ENCODE data around the gene ANXA10.
"Not testable (repeated sequence)": the region's sequence is repeated elsewhere in the genome, so short reads cannot be mapped to it uniquely, and the experiment has no call there.

Gene ANXA10, protein sequence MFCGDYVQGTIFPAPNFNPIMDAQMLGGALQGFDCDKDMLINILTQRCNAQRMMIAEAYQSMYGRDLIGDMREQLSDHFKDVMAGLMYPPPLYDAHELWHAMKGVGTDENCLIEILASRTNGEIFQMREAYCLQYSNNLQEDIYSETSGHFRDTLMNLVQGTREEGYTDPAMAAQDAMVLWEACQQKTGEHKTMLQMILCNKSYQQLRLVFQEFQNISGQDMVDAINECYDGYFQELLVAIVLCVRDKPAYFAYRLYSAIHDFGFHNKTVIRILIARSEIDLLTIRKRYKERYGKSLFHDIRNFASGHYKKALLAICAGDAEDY

DNA sequence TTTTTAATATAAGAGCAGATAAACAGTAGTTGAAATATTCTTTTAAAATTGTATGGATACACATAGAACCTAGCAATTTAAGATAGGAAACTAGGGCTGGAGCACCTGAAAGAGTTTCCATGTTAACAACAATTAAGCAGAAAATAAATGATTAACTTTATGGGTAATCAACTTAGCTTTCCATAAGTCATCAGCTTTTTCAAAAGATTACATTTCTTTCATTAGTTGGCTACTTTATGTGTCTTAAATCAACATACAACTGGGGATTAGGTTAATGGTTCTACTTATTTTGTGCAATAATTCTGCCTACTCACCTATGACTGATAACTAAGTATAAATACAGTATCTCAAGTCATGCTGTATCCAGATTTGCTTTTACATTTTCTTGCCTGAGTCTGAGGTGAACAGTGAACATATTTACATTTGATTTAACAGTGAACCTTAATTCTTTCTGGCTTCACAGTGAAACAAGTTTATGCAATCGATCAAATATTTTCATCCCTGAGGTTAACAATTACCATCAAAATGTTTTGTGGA is at the start of gene ANXA10:
Gene ANXA10 (plus strand): TSS at position 362 of the 537 bp plus-strand sequence. CDS start 164 bp downstream, at position 526.
- no peak for DNase-seq (ENCODE audit: low read depth)

GRCh38 chr4:168045354-168045753 is 47.0 kb upstream of the ANXA10 start:
- DNase-seq (ENCODE audit: low read depth): no peak

- DNase-seq (ENCODE audit: low read depth): no peak
Observed at GRCh38 chr4:168050002-168050401, 42.3 kb upstream of the ANXA10 start.

DNA sequence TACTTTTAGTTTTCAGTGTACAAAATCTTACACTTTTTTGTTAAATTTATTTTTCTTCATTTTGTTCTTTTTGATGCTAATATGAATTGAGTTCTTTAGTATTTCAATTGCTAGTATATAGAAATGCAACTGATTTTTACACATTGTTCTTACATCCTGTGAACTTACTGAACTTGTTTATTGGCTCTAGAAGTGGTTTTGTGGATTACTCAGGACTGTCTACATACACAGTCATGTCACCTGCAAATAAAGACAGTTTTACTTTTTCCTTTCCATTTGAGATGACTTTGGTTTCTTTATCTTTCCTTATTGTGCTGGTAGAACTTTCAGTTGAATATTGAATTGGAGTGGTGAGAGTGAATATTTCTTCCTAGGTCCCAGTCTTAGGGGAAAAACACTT is 40.8 kb upstream of the ANXA10 start:
- no peak for DNase-seq (ENCODE audit: low read depth)

DNA sequence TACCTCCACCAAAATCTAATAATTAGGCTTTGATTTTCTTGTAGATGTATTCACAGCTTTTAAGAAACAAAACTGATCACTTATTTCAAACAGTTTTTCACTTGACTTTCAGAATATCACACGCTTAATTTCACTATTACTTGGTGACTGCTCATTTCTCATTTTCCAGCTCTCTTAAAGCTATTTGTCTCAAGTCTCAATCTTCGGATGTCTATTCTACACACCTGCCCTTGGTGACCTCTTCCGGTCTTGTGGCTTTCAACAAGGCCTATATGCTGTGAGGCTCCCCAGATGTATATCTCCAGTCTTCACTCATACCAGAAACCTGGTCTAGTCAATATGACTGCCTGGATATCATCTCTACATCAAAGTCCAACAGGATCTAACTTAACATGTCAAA is 34.9 kb upstream of the ANXA10 start:
- DNase-seq (ENCODE audit: low read depth): no peak

GRCh38 chr4:168059251-168059650 is 33.1 kb upstream of the ANXA10 start:
- DNase-seq (ENCODE audit: low read depth): peak; percentile 9

DNA sequence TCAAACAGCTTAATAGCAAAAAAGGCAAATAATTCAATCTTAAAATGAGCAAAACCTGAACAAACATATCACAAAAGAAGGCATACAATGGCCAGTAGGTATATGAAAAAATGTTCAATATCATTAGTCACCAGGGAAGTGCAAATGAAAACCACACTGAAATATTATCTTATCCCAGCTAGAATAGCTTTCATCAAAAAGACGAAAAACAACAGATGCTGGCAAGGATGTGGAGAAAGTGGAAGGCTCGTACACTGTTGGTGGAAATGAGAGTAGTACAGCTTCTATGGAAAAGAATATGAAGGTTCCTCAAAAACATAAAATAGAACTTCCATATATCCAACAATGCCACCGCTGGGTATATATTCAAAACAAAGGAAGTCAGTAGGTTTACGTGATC is 29.3 kb upstream of the ANXA10 start:
- no peak for DNase-seq (ENCODE audit: low read depth)

DNA sequence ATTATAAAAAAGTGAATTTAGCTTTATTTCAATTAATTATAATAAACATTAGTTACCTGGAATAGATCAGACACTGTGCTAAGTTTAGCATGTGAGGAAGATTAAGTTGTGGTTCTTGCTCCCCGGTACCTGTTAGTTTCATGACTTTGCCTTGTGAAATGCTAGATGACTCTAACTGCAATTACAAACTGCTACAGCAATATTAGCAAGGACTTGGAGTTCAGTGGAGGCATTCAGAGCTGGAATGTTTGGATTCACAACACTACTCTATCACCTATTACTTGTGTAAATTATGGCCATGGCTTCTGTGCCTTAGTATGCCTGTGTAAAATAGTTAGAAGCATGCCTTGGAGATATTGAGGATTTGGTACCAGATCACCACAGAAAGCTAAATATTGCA is 21.4 kb upstream of the ANXA10 start:
- no peak for DNase-seq (ENCODE audit: low read depth)

DNA sequence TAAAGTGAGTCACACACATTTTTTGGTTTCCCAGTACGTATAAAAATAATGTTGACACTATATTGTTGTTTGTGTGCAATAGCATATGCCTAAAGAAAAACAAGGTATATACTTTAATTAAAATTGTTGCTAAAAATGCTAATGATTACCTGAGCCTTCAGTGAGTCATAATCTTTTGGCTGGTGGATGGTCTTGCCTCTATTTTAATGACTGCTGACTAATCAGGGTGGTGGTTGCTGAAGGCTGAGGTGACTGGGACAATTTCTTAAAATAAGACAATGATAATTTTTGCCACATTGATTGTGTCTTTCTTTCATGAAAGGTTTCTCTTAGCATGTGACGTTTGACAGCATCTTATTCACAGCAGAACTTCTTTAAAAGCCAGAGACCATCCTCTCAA is 21.0 kb upstream of the ANXA10 start:
- DNase-seq (ENCODE audit: low read depth): no peak

DNA sequence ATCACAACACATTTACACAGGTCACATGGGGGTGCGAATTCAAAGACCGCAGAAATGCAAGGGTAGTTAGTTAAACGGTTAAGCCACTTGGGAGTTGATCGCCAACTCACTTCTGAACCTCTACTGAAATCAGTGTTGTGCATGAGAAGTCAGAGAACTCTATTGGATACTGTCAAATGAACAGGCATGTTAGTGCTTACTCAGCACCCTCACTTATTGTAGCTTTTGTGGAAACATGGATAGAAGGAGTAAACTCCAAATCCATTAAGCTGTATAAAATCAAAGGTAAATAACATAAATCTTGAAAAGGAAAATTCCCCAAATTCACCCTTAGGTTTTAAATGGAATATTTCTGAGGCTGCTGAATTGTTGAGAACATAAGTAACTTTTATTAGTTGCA is 17.5 kb upstream of the ANXA10 start:
- no peak for DNase-seq (ENCODE audit: low read depth)

DNA sequence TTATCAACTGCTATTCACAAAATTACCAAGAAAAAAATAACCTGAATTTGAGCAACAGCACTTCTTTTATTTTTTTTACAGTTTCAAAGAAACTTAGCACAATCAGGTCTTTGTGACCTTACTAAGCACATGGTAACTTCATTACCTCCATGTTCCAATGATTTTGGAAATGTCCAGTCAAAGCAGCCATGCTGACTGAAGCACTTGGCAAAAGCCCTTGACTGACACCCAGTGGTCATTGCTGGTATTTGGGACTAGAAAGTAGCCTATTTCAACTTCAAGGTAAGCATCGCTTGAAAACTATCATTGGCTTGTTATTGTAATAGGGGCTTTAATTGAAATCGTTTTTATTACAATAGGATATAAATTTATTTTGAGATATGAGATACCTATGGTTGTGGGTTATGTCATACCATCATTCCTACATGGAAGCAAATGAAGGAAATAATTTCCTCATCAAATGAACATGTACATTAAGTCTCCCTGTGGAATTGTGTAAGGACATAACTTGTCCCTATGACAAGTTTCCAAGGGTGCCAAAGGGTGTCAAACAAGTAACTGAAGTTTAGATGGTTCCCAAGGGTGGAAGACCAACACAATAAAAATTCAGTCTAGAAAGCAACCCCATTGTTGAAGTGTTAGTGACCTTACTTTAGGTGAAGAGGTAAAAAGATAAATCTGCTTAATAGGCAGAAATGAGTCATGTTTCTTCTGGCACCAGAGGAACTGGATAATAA is 15.2 kb upstream of the ANXA10 start:
- peak; percentile 63 for DNase-seq (ENCODE audit: low read depth)

DNA sequence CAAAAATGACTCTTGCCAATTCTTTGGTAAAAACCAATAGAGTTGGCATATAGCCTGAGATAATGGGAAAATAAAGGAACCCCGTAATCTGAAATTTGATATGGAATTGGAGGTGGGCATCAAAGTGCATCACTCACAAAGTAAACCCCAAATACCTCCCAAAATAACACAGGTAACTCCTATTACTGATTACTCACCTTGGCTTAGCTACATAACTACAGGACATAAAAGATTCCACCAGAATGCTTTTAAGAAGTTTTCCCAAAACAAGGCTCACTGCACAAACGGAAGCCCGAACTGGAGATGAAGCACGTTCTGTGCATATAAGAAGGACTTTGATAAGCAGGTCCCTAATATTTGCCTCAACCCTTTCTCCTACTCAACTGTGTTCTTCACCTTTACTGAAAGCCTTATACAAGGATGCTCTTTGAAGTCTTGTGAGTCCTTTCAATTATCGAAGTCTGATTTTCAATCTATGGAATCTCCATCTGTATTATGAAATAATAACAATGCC is 14.6 kb upstream of the ANXA10 start:
- DNase-seq (ENCODE audit: low read depth): no peak

DNA sequence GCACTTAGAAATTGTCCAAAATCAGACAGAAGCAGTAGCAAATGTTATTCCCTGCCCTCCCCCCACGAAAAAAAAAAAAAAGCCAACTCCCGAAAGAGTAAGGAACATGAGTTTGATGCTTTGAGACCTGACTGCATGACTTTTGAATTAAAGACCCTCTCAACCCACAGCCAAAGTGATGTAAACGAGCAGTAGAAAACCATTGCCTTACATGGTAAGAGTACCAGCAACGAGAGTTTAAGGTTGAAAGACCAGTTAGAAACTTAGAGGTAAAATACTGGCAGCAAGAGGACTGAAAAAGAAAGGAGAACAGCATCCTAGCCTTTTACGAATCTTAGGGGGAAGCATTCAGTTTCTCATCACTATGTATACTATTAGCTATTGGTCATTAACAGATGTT is 10.0 kb upstream of the ANXA10 start:
- no peak for DNase-seq (ENCODE audit: low read depth)

DNA sequence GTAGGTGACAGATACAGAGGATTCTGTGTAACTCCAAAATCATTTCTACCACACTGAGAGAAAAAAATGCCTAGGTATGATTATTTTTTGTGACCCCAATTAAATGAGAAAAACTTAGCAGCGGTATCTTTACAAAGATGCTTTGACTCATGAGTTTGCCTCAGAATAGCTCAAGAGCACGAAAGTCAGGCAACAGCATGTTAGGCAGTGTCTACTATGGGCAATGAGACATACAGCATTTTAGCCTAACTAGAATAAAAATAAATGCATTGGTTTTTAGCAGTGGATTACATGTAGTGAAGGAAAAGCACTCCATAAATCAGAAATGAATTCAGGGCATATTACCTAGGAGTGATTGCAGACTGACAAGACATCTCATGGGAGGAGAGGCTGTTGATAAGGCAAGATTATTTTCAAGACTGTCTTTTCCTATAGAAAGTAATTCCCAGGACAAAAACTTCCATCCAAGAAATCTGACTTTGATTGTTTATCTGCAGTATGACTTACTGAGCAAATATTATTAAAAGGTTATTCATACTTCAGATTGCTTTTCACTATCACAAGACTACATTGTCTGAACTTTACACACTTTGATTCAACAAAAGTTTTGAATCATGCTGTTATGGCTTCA is 3.6 kb downstream of the ANXA10 start:
- DNase-seq (ENCODE audit: low read depth): peak; percentile 1

DNA sequence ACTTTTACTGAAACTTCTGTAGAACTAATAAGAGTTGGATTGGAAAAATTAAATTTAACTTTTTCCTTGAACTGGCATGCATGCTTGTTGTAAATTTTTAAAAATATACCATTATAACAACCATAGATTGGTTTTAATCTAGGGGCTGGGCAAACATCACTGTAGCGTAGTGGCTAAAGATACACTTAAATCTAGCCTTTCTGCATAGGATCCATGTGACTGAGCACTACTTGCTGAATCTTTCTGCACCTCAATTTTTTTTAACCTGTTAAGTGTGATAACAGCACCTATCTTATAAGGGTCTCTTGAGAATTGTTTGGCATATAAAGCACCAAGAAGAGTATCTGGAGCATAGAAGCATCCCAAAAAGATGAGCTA is 4.1 kb downstream of the ANXA10 start:
- DNase-seq (ENCODE audit: low read depth): no peak

DNA sequence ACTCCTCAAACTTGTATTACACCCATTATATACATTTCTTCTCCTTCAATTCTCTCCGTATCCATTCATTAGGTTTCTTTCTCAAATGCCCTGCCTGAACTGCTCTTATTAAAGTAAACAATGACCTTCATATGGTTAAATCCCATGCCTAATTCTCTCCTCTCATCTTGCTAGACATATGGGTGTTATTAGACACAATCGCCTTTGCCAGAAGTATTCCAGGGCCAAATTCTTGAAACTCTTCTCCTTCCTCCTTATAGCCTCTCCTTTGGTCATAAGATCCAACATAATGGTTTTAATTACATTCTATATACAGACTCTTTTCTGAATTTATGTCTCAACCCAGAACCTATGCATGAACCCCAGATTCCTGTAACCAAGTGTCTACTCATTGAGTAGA is 4.8 kb downstream of the ANXA10 start:
- DNase-seq (ENCODE audit: low read depth): peak; percentile 17

DNA sequence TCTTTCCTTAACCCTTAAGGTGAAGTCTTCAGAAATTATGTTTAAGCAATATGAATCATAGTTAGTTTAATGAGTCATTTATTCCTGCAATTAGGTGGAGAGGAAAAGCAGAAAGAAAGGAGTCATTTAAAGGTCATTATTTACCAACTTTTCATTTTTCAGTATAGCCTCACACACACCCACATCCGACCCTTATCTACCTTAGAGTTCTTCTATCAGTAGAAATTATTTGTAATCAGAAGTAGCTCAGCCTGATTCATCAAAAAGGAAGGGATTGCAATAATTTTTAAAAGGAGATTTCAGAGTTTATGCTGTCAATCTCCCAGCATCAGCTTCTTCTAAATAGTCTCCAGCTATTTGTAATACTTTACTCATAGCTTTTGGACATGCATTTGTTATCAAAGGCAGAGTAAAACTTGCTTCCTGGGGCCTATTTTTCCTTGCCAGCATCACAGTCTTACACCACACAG is 5.9 kb downstream of the ANXA10 start:
- DNase-seq (ENCODE audit: low read depth): peak; percentile 16

DNA sequence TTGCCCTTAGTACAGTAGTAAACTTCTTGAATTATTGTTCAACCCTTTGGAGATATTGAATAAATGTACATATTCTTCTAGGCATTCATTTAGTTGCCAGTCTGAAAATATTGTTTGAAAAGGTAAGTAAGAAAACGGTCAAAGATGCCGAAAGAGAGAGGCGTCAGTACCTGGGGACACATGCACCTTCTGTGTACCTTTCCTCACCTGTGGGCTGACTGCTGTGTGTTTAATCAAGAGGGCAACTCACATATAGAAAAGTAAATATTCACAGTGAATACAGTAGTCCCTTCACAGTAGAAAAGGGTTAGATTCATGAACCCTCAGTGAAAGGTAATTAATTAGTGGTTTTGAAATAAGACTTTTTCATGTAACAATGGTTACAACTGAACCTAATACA is 6.9 kb downstream of the ANXA10 start:
- no peak for DNase-seq (ENCODE audit: low read depth)

DNA sequence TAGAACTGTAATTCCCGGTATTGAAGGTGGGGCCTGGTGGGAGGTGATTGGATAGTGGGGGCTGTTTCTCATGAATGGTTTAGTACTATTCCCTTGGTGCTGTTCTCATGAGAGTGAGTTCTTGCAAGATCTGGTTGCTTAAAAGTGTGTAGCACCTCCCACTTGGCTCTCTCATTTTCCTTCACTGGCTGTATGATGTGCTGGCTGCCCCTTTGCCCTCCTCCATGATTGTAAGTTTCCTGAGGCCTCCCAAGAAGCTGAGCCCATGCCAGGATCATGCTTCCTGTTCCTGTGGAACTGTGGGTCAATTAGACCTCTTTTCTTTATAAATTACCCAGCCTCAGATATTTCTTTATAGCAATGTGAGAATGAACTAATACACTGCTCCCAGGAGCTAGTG is 8.7 kb downstream of the ANXA10 start:
- peak; percentile 5 for DNase-seq (ENCODE audit: low read depth)

DNA sequence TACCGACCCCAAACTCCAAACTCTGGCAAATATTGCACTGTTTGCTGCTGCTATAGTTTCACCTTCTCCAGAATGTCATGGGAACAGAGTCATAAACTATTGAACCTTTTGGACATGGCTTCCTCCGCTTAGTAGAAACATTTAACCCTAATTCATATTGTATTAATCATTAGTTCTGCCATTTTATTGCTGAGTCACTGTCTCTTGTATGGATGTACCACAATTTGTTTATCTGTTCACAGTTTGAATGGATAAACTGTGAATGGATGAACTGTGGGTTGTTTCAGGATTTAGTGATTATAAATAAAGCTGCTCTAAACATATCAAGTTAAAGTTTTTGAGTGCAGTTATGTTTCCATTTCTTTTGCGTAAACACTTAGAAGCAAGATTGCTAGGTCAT is 10.1 kb downstream of the ANXA10 start:
- peak; percentile 6 for DNase-seq (ENCODE audit: low read depth)

DNA sequence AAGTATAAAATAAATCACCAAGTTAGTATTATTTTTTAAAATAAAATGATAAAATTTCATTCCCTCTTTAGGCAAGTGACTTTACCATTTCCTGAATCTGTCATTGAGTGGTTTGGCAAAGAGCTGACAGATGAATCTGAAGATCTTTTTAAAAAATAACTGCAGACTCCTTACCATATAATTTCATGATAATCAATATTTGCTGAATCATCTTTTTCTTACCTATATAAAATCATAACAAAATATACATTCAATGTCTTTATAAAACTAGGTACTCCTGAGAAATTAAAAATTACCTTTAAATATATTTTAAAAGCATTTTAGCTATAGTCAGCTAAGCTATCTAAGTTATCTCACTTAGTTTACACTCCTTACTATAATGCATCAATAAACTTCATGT is 17.2 kb downstream of the ANXA10 start:
- DNase-seq (ENCODE audit: low read depth): no peak

- DNase-seq (ENCODE audit: low read depth): not testable (repeated sequence)
Observed at GRCh38 chr4:168113059-168113458, 20.7 kb downstream of the ANXA10 start.

All from EH (cell line).